Fibroblast of the aortic adventitia (primary cell): Measurements from ENCODE around the gene SIRT2. TPM values are rescaled to one million over a fixed set of nuclear protein-coding genes. Genes with fewer than 3 reads are reported as not detected.
"Not testable (repeated sequence)": the region's sequence is repeated elsewhere in the genome, so short reads cannot be mapped to it uniquely, and the experiment has no call there.

Source experiments
- DNase-seq: peaks from one replicate; pipeline ENCODE4 v3.0.0-alpha.2; 2010; ENCODE audit warnings: low read depth
- H3K4me3 ChIP-seq: 2 replicates; pipeline ENCODE4 v1.5.1; 2011; ENCODE audit warnings: low read depth, mild to moderate bottlenecking, control low read depth, low read length, moderate library complexity
- CTCF ChIP-seq: IDR thresholded peaks from 2 replicates; pipeline ENCODE4 v1.5.1; 2011; ENCODE audit warnings: mild to moderate bottlenecking, low read length, control low read depth, inconsistent platforms; ENCODE audit not compliant: insufficient read depth
- total RNA-seq: library from RNA; depleted of rRNA; stranded (reverse); fragments of >200 nt; gene quantifications from 2 replicates; pipeline ENCODE4 v1.2.3, GENCODE V29; 2012; ENCODE audit warnings: low replicate concordance

The SIRT2 gene
- total RNA-seq = 44.9 and 53.8 TPM in 2 replicates

GRCh38 chr19:38899447-38900201 lies at the start of gene SIRT2, which contains the start of gene NFKBIB:
Gene SIRT2, minus strand, starts transcription at chr19:38899618. Its CDS starts 97 bp downstream, at chr19:38899521.
Gene NFKBIB, plus strand, starts transcription at chr19:38899969. Its CDS starts 64 bp downstream, at chr19:38900033.
- DNase-seq = peak; percentile 100
- H3K4me3 ChIP-seq = peak within 1 kb of the TSS; percentile 95
- no peak for TF ChIP-seq CTCF

- TF ChIP-seq CTCF = no peak
- DNase-seq = no peak
Measured at GRCh38 chr19:38946229-38947010, 47.0 kb upstream of the SIRT2 start.

GRCh38 chr19:38945562-38946228 lies 46.3 kb upstream of the SIRT2 start:
- H3K4me3 ChIP-seq = no peak overlapping the region
- no peak for DNase-seq
- TF ChIP-seq CTCF = no peak

More at GRCh38 chr19:38946229-38947010, 47.0 kb upstream of the SIRT2 start:
- H3K4me3 ChIP-seq = no peak overlapping the region

- no peak overlapping the region for H3K4me3 ChIP-seq
- no peak for TF ChIP-seq CTCF
- DNase-seq = no peak
Measured at GRCh38 chr19:38944981-38945506, 45.6 kb upstream of the SIRT2 start.

- no peak overlapping the region for H3K4me3 ChIP-seq
- no peak for TF ChIP-seq CTCF
- DNase-seq = no peak
Measured at GRCh38 chr19:38942471-38943181, 43.2 kb upstream of the SIRT2 start.

GRCh38 chr19:38941979-38942378 lies 42.6 kb upstream of the SIRT2 start:
- no peak for DNase-seq
- no peak for TF ChIP-seq CTCF

GRCh38 chr19:38941466-38941865 lies 42.0 kb upstream of the SIRT2 start:
- not testable (repeated sequence) for H3K4me3 ChIP-seq, DNase-seq

More at GRCh38 chr19:38941979-38942378, 42.6 kb upstream of the SIRT2 start:
- H3K4me3 ChIP-seq = no peak overlapping the region
